Caco-2 (cell line): ENCODE data around the gene CORO2B. TPM values are rescaled to one million over a fixed set of nuclear protein-coding genes. Genes with fewer than 3 reads are reported as not detected.

Experiments used
- BruUV-seq: library from RNA; stranded (reverse); fragments of 400-500 nt; replicated peaks from 2 replicates; lab custom pipeline; 2021; lab: Mats Ljungman, UMichigan
- CTCF ChIA-PET: fragments of 300-600 bp; sonication (Branson Sonifier 250); formaldehyde crosslinking; loops from one replicate; lab custom pipeline; 2022; ENCODE audit warnings: antibody characterized with exemption; lab: Charles Lee
- POLR2A ChIA-PET: fragments of 300-600 bp; sonication (Branson Sonifier 250); formaldehyde crosslinking; loops from one replicate; lab custom pipeline; 2022; ENCODE audit warnings: antibody characterized with exemption; lab: Charles Lee
- DNase-seq, 2 experiments: peaks; one replicate each; pipeline versions ENCODE4 v3.0.0 to v3.0.0-alpha.2; 2020 to 2022
- H3K27me3 ChIP-seq: replicated peaks from 2 replicates; pipeline ENCODE4 v1.6.0; 2011; ENCODE audit warnings: low read length; ENCODE audit not compliant: control insufficient read depth, insufficient read depth
- H3K36me3 ChIP-seq: 2 replicates; pipeline ENCODE4 v1.5.1; 2011; ENCODE audit warnings: low read length; ENCODE audit not compliant: control insufficient read depth, insufficient read depth
- H3K4me1 ChIP-seq: fragments of 250-450 bp; sonication (Bioruptor Pico); 2 replicates; pipeline ENCODE4 v1.5.1; 2020; ENCODE audit warnings: mild to moderate bottlenecking
- H3K4me3 ChIP-seq: 2 replicates; pipeline ENCODE4 v1.5.1; 2011; ENCODE audit warnings: low read depth, mild to moderate bottlenecking, control low read depth, low read length
- H3K9me3 ChIP-seq: fragments of 250-450 bp; sonication (Bioruptor Pico); 2 replicates; pipeline ENCODE4 v1.5.1; 2020; ENCODE audit warnings: mild to moderate bottlenecking, moderate library complexity
- H3K27ac Mint-ChIP-seq: one replicate; pipeline ENCODE4 v1.8.0; 2022; ENCODE audit warnings: mixed read lengths; ENCODE audit not compliant: unreplicated experiment
- H3K27me3 Mint-ChIP-seq: one replicate; pipeline ENCODE4 v1.8.0; 2022; ENCODE audit warnings: mixed read lengths; ENCODE audit not compliant: insufficient read depth, unreplicated experiment
- H3K36me3 Mint-ChIP-seq: one replicate; pipeline ENCODE4 v1.8.0; 2022; ENCODE audit warnings: mild to moderate bottlenecking, mixed read lengths; ENCODE audit not compliant: insufficient read depth, unreplicated experiment
- H3K4me1 Mint-ChIP-seq: one replicate; pipeline ENCODE4 v1.8.0; 2022; ENCODE audit warnings: low read depth, mixed read lengths; ENCODE audit not compliant: unreplicated experiment
- H3K4me3 Mint-ChIP-seq: one replicate; pipeline ENCODE4 v1.8.0; 2022; ENCODE audit warnings: mild to moderate bottlenecking, moderate library complexity, mixed read lengths; ENCODE audit not compliant: unreplicated experiment
- H3K9me3 Mint-ChIP-seq: one replicate; pipeline ENCODE4 v1.8.0; 2022; ENCODE audit warnings: mixed read lengths; ENCODE audit not compliant: unreplicated experiment
- CTCF ChIP-seq, 2 experiments: fragments of 200-600 bp in 1 of 2; IDR thresholded peaks; 1 replicate in 1 of 2; 2 replicates in 1 of 2; pipeline versions ENCODE4 v1.5.1 to v1.8.0; 2011 to 2022; ENCODE audit warnings: antibody characterized with exemption in 1 of 2, control low read depth in 1 of 2, inconsistent platforms in 1 of 2, low read depth in 1 of 2, low read length in 1 of 2, mild to moderate bottlenecking in 1 of 2, moderate library complexity in 1 of 2; ENCODE audit not compliant: insufficient read depth in 1 of 2, severe bottlenecking in 1 of 2, unreplicated experiment in 1 of 2
- intact Hi-C: fragments of 100-400 bp; cut with micrococcal nuclease; formaldehyde crosslinking; loops from one replicate; pipeline ENCODE4 v1.10.0; 2022; ENCODE audit not compliant: unreplicated experiment
- total RNA-seq: library from RNA; stranded (reverse); gene quantifications from 2 replicates; pipeline ENCODE4 v1.2.3, GENCODE V29; 2022

The CORO2B gene
- total RNA-seq, 1 experiment from 2014 or later: 0.25 TPM

DNA sequence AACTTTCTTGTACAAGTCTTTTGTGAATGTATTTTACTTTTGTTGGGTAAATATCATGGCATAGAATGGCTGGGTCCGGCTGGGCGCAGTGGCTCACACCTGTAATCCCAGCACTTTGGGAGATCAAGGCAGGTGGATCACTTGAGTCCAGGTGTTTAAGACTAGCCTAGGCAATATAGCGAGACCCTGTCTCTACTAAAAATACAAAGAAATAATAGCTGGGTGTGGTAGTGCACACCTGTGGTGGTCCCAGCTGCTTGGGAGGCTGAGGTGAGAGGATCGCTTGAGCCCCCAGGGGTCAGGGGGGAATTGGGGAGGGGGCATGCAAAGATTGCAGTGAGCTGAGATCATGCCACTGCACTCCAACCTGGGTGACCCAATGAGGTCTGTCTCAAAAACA, 189.0 kb downstream of the CORO2B start:
- Histone ChIP-seq H3K36me3 (no peaks in the 10 kb centered on the region), H3K4me1 (no peaks in the 10 kb centered on the region), H3K27me3 (no peaks in the 10 kb centered on the region), H3K4me3 (no peak overlapping the region), H3K9me3 (no peaks in the 10 kb centered on the region)
- intact Hi-C loops: no loop called here
- H3K27me3 Mint-ChIP-seq: peaks cover 8% of the 10 kb centered on the region
- BruUV-seq: no TSS peak
- CTCF ChIA-PET: no interaction called here
- no peaks in the 10 kb centered on the region for H3K36me3 Mint-ChIP-seq
- no peak for DNase-seq
- no peak overlapping the region for H3K4me3 Mint-ChIP-seq
- no peak for TF ChIP-seq CTCF (IDR thresholded peaks at IDR 0.05; ENCODE audit: insufficient read depth in 1 of 2, low read depth in 1 of 2, low read length in 1 of 2, severe bottlenecking in 1 of 2, unreplicated experiment in 1 of 2)
- H3K4me1 Mint-ChIP-seq: no peaks in the 10 kb centered on the region
- no peak overlapping the region for H3K27ac Mint-ChIP-seq
- H3K9me3 Mint-ChIP-seq: no peaks in the 10 kb centered on the region
- POLR2A ChIA-PET: no interaction called here

DNA sequence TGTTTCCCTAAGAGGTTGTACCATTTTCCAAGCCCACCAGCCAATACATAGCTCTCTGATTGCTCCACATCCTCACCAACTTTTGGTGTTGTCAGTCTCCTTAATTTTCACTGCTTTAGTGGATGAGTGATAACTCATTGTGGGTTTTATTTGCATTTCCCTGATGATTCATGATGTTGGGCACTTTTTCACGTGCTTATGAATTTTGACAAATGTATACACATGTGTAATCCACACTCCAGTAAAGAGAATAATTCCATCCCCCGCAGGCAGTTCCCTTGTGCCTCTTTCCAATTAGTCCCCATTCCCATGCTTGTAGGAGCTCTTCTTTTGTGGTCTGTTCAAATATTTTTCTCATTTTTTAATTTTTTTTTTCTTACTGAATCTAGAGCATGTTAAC, 189.5 kb downstream of the CORO2B start:
- BruUV-seq: no TSS peak
- Mint-ChIP-seq H3K36me3 (no peaks in the 10 kb centered on the region), H3K27ac (no peak overlapping the region), H3K4me1 (no peaks in the 10 kb centered on the region), H3K4me3 (no peak overlapping the region), H3K9me3 (no peaks in the 10 kb centered on the region), H3K27me3 (peaks cover 8% of the 10 kb centered on the region)
- H3K4me3 ChIP-seq: no peak overlapping the region
- no peak for DNase-seq
- H3K36me3 ChIP-seq: no peaks in the 10 kb centered on the region
- H3K9me3 ChIP-seq: no peaks in the 10 kb centered on the region
- TF ChIP-seq CTCF (IDR thresholded peaks at IDR 0.05; ENCODE audit: insufficient read depth in 1 of 2, low read depth in 1 of 2, low read length in 1 of 2, severe bottlenecking in 1 of 2, unreplicated experiment in 1 of 2): no peak
- no peaks in the 10 kb centered on the region for H3K27me3 ChIP-seq
- POLR2A ChIA-PET: no interaction called here
- H3K4me1 ChIP-seq: no peaks in the 10 kb centered on the region
- CTCF ChIA-PET: no interaction called here
- intact Hi-C loops: no loop called here

DNA sequence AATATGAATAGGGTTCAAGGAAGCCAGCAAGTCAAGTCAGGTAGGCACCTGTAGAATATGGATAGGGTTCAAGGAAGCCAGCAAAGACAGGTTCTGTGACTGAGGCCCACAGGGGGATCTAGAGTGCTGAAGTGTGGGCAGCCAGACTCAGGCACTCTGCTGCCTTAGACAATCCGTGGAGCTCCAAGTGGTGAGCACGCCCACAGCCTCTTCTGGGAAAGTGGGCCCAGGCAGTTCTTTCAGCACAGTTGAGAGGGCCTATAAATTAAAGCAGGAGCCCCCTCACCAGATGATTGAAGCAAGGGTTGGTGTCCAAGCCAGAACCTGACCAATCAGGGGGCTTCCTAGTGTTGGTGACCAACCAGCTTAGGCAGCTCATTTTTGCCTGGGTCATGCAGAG, 190.9 kb downstream of the CORO2B start:
- no peaks in the 10 kb centered on the region for H3K4me1 Mint-ChIP-seq

More for the DNA sequence above, 190.9 kb downstream of the CORO2B start:
- H3K36me3 Mint-ChIP-seq: peaks cover 5% of the 10 kb centered on the region
- no peak overlapping the region for H3K4me3 ChIP-seq
- H3K27me3 Mint-ChIP-seq: peaks cover 6% of the 10 kb centered on the region
- H3K4me3 Mint-ChIP-seq: no peak overlapping the region
- H3K36me3 ChIP-seq: no peaks in the 10 kb centered on the region
- ChIA-PET CTCF (no interaction called here), POLR2A (no interaction called here)
- BruUV-seq: no TSS peak
- no peak for TF ChIP-seq CTCF (IDR thresholded peaks at IDR 0.05; ENCODE audit: insufficient read depth in 1 of 2, low read depth in 1 of 2, low read length in 1 of 2, severe bottlenecking in 1 of 2, unreplicated experiment in 1 of 2)
- intact Hi-C loops: no loop called here
- no peaks in the 10 kb centered on the region for H3K9me3 Mint-ChIP-seq
- no peak for DNase-seq
- H3K9me3 ChIP-seq: no peaks in the 10 kb centered on the region
- no peaks in the 10 kb centered on the region for H3K4me1 ChIP-seq
- no peaks in the 10 kb centered on the region for H3K27me3 ChIP-seq
- no peak overlapping the region for H3K27ac Mint-ChIP-seq
